ENCODE data around the gene PKDCC.

DNA sequence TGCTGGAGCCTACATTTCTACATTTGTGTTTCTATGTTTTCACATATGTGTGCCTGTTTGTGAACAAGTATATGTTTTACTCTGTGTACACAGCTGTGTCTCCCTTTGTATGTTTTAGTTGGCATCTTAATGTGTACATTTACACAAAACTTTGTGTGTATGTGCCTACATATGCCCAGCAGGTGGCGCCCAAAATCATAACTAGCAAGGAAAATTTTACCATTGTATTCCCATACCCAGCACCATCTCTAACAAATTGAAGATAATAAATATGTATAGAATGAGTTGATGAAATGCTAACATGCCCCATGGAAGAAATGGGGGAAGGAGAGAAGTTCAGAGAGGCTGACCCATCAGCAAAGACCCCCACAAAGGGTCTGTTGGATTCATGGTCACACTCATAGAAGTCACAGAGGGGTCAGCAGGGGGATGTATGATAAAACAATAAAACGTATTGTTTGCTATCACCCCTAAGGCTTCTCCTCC, 48.1 kb downstream of the PKDCC start:
- TF ChIP-seq, protein P1, sequence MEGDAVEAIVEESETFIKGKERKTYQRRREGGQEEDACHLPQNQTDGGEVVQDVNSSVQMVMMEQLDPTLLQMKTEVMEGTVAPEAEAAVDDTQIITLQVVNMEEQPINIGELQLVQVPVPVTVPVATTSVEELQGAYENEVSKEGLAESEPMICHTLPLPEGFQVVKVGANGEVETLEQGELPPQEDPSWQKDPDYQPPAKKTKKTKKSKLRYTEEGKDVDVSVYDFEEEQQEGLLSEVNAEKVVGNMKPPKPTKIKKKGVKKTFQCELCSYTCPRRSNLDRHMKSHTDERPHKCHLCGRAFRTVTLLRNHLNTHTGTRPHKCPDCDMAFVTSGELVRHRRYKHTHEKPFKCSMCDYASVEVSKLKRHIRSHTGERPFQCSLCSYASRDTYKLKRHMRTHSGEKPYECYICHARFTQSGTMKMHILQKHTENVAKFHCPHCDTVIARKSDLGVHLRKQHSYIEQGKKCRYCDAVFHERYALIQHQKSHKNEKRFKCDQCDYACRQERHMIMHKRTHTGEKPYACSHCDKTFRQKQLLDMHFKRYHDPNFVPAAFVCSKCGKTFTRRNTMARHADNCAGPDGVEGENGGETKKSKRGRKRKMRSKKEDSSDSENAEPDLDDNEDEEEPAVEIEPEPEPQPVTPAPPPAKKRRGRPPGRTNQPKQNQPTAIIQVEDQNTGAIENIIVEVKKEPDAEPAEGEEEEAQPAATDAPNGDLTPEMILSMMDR (IDR thresholded peaks at IDR 0.05), result peak; percentile 55 to 96 (median 92)
- TF ChIP-seq POLR2A (IDR thresholded peaks at IDR 0.05), result no peak
- TF ChIP-seq EP300 (IDR thresholded peaks at IDR 0.05), result no peak

Measured in ovary (tissue), 3 donors.